Nucleus accumbens (tissue), 56 donors: ENCODE data around the gene CHRNA3.

ENCODE experiments used
- DNase-seq, 56 donors: peaks; one replicate each; lab custom pipeline; 2025; lab: John Stamatoyannopoulos, UW

CHRNA3 gene

GRCh38 chr15:78620527-78621421 is at the start of gene CHRNA3:
Gene CHRNA3, minus strand, starts transcription at chr15:78620996. Its CDS starts 202 bp downstream, at chr15:78620794.
- no peak for DNase-seq

GRCh38 chr15:78668987-78669386 is 48.2 kb upstream of the CHRNA3 start:
- DNase-seq, result no peak

DNA sequence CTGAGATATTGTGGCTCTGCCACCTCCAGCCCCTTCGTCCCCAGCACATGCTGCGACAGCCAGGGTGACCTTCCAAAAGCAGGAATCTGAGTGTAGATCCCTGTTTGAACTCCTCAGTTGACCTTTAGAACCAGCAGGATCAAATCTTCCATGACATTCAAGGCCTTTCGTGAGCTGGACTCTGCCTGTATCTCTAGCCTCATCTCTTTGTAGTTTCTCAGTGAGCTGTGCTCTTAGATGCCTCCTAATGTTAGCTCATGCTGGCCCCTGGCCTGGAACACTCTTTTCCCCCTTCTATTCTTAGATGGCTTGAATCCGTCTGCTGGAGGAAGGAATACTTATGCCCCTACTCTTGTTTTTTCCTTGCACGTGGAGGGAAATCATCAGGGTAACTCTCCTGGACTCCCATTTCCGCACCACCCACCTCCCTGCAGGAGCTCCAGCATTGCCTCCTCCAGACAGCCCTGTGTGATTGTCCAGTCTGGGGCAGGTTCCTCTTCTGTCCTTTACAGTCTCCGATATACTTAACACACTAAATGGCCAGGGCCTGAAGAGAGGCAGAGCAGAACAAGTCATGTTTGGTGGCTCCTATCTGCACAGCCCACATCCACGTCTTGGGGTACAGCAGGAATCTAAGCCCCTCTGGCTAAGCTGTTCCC is 46.9 kb upstream of the CHRNA3 start:
- no peak for DNase-seq

- DNase-seq, result no peak
Observed at GRCh38 chr15:78666010-78666409, 45.2 kb upstream of the CHRNA3 start.

- DNase-seq, result no peak
Observed at GRCh38 chr15:78663703-78664102, 42.9 kb upstream of the CHRNA3 start.

DNA sequence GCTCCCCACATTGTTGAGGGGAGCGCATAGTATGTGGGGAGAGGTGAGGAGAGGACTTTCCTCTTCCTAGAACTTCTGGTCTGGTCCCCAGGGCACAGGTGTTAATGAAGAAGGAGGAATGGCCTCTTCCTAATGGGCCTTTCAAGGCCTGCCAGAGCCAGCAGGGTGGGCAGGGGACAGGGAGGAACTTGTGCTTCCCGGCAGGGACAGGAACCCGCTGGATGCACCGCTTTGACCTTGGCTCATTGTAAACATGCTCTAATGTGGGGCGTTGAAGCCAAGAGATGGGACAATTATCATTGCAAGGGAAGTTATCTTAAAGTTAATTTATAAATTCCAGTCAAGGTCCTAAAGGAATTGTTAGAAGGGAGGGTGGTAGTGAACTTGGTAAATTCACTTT is 41.2 kb upstream of the CHRNA3 start:
- no peak for DNase-seq

GRCh38 chr15:78661001-78661400 is 40.2 kb upstream of the CHRNA3 start:
- DNase-seq, result no peak

DNA sequence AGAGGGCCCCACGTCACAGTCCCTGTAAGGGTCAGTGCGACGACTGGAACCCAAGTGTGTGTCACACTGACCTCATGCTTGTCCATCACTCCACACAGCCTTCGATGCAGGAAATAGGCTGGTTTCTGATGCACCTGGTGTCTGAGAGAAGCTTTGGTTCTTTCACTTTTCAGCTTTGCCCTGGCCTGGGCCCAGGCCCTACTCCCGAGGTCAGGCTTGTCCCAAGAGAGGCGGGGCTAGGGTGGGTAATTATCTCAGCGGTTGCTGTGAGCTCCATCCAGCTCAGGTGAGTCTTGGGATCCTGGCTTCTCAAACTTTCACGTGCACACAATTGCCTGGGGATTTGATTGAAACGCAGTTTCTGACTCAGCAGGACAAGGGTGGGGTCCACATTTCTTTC is 39.8 kb upstream of the CHRNA3 start:
- no peak for DNase-seq

DNA sequence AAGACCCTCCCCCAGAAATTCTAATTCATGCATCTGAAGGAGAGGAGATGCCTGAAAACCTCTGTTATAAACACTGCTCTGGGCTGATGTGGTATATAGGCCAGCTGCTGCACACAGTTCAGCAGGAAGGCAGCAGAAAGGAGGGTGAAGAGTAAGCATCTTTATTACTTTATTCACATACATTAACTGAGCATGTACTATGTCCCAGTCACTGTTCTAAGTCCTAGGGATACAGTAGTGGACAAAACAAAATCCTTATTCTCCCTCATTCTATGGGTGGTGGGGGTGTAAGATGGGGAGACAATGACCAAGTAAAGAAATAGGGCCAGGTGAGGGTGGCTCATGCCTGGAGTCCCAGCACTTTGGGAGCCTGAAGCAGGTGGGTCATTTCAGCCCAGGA is 38.0 kb upstream of the CHRNA3 start:
- no peak for DNase-seq

DNA sequence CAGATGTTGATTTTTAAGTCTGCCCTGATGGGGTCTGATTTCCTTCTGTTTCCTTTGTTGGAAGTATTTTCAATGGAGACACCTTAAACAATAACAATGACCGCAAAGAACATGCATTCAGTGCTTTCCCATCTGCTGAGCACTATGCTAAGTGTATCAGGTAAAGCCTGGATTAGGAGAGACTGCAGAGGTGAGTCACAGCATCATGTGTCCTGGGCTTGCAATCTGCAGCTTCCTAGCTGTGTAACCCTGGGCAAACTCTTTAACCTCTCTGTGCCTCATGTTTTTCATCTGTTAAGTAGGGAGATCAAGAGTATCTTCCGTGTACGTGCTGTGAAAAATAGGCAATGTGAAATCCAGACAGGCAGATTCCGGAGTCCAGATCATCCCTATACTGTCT is 33.5 kb upstream of the CHRNA3 start:
- no peak for DNase-seq

DNA sequence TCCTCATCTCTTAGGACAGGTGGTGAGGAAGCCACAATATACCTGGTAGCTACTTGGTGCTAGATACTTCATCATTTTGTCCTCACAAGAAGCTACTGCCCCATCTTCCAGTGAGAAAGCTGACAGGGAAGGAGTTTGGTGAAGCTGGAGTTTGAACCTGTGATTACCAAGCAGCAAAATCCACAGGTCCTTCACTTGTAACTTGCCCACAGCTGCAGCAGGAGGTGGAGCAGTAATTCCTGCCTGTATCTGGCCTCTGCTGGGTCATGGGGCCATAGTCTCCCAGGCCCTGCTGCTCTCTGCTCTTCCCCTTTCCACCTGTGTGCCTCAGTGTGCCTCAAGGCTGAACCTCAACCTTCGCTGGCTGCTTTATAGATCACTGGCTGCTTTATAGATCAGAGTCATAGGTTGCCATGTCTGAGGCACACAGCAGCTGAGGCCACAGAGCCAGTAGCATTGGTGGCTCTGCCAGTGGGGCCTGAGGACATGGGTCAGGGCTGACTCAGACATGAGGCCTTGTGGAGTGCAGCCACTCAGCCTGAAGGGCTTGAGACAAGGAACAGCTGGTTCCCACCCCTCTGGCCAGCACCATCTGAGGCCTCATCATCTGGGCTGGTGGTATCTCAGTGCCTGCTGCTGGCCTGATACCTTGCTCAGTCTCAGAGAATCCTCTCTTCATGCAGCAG is 31.3 kb upstream of the CHRNA3 start:
- no peak for DNase-seq

GRCh38 chr15:78651007-78651406 is 30.2 kb upstream of the CHRNA3 start:
- no peak for DNase-seq

DNA sequence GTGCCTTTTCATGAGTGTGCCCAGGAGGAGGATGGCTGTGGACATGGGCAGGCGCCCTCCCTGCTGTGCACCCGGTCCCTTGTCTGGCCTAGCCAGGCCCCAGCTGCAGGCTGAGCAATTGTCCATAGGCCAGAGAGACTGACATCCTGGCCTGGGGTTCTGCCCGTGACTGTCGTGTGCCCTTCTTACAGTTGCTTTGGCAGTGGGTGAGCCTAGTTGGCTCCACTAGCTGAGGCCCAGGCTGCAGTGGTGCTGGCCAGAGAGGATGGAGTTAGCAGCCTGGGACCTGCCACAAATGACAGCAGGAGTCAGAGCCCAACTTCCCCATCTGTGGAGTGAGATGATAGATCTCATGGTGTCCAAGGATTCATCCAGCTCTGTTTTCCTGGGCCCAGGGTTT is 29.2 kb upstream of the CHRNA3 start:
- no peak for DNase-seq

DNA sequence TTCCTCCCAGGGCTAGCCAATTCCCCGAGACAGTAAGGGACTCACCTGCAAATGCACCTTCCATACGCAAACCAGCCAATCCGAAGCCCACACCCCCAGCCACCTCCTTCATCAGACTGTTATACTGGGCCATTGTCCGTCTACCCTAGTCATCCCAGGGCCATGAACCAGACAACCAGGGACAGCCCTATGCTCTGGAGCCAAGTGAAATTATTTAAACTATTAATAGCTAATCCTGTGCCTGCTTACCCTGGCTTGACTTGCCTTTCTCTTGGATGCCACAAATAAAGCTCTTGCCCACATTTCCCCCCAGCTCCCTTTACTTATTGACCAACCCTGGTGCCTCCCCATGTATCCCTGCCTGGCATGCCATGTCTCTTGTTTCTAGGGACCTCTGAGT is 24.2 kb upstream of the CHRNA3 start:
- DNase-seq, result no peak

DNA sequence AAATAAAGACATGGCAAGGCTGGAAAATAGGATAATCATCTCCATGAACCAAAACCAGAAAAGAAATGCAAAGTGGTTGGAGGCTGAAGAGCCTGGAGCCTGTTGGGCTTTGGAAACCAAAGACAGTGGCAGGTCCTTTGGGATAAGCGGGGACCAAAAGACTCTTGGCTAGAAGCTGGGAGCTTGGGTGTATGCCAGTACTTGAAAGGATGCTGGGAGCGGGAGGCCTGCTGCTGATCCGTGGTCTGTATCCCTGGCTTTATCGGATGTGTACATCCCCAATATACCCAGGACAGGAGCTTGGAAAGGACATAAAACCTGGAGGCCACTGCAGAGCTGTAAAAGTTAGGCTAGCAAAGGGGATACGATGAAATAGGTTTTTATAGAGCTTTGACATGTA is 21.5 kb upstream of the CHRNA3 start:
- DNase-seq, result no peak

- DNase-seq, result no peak
Observed at GRCh38 chr15:78641749-78642275, 21.0 kb upstream of the CHRNA3 start.

DNA sequence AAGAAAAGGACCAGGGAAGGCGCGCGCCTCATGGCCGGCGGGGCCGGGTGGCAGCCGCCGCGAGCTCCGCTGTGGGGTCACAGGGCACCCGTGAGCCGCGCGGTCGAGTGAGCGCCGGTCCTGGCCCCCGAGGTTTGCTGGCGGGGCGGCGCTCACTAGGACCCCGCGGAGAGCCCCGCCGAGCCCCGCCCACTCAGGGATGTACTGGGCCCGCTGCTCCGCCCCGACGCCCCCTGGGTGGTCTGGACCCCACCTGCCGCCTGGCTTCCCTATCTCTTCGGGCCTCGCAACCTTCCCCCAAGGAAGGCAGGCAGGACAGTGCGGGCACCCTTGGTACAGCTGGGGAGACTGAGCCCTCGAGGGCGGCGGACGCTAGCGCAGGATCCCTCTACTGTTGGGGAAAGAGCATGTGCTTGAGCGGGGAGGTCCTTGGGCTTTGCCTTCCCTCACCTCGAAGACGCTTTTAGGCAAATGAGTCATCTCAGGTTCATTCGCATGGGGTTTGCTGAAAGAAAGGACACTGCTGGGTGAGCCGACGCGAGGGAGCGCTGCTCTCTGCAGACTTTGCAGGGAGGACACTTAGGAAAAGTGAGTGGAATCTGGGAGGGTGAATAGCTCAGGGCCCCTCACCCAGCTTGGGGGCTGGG is 20.4 kb upstream of the CHRNA3 start, which contains the start of gene CHRNB4:
Gene CHRNB4 (minus strand): TSS at position 109 of the 647 bp plus-strand sequence. CDS start 77 bp downstream, at position 32.
- DNase-seq, result peak in 1 of 56 donors; percentile 61

DNA sequence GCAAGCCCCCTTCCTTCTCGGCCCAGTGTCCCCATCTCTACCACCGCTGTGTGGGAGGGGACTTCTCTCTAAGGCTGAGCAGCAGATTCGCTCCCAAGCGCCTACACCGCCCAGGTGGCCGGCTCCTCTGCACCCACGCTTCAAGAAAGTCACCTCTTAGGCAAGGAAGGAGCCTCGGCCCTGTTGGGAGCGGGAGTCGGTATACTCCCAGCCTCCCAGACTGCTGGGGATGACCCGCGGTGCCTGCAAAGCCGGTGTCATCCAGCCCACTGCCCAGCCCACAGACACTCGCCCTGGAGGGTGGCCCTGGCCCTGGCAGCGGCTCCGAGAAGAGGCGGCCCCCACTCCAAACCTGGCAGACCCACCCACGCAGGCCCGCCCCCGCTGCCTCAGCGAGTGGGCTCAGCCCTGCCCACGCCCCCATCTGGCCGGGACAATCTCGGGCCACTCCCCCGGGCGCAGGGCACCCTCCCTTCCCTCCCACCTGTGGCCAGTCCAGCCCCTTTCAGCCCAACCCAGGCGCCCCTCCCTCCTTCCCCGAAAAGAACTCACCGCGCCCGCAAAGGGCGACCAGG is 19.8 kb upstream of the CHRNA3 start:
- DNase-seq, result peak in 1 of 56 donors; percentile 69

DNA sequence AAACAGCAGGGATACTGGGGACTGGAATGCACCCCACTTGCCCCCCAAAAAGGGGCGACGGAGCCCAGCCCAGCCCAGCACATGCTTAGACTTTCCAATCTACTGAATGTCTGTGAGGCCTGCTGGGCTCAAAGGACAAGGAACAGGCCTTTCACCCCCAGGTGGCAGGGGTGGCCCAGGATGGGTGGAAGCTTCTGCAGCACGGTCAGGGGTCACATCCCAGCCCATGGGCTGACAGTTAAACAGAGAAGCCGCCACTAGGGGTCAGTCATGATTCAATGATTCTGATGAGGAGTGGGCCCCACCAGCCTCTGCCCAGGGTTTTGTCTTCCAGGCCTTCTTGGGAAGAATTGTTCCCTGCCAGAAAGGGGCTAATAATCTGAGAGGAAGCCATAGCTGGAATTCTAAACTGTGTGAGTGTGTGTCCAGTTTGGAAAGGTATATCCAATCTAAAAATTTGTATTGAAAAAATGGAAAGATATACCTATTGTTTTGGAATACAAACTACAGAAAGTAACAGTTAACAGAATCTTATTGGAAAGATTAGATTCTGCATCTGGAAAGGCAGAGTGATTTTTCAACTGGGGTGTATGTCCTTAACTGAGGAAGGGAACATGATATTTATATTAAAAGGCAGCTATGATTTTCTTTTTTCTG is 18.0 kb upstream of the CHRNA3 start:
- DNase-seq, result peak in 20 of 56 donors; percentile 2 to 63 (median 14)
